HG02884 (cell line): ENCODE measurements around the gene D2HGDH.
"Not testable (repeated sequence)": the region's sequence is repeated elsewhere in the genome, so short reads cannot be mapped to it uniquely, and the experiment has no call there.

Experiments used
- ATAC-seq: cut with Tn5 transposase; IDR thresholded peaks from one replicate; pipeline ENCODE4 v1.9.1; 2021; ENCODE audit warnings: mild to moderate bottlenecking, moderate library complexity; ENCODE audit not compliant: unreplicated experiment

The D2HGDH gene

DNA sequence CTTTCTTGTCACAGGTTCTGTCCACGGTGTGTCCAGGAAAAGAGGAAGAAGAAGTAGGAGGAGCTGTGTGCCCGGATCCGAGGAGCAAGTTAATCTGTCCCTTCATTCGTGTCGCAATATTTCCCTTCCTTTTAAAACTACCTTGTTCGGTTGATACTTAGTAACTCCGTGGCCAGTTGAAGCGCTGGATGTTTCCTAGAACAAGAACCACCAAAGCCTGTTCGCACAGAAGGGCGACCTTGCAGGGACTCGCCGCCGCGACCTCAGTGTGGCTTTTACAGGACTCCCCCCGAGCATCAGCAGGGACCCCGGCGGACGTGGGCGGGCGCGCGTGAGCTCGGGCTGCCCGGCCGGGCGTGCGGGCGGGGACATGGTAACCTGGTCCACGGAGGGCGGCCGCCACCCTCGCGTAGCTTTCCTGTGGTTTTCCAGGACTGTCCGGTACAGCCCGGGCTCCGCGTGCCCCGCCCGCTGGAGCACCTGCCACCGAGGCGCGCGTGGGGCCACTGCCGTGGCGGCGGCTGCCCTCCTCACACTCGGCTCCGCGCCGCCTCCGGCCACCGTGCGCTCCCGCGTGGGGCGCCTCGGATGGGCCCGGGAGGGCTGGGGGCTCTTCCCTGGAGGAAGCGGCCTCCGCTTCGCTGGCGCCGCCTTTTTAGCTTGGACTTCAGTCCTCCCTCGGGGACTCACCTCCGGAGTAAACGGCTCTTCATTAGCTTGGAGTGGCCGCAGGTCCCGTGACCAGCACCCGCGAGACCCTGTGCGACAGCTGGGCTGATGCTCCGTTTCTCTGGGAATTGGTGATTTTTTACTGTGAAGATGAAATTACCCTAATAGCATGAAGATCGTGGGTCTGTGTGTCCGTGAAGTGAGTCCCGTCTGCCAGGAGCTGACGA, 9.2 kb upstream of the D2HGDH start:
- ATAC-seq: no peak

DNA sequence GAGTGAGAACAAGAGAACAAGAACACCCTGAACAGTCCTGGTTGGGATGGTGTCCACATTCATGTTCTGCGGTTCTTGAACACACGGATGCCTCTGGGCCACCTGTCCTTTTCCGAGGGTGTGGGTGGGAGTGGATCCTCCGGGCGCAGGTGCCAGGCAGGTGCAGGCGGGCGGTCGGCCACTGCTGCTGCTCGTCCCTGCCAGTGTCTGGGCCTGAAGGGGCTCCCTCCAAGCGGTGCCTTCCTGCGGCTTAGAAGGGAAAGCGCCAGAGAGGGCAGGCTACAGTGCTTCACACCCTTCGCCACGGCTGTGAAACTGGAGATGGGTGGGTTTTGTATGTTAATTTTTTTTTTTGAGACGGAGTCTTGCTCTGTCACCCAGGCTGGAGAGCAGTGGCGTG, 8.0 kb upstream of the D2HGDH start:
- ATAC-seq: no peak

- no peak for ATAC-seq
Measured at GRCh38 chr2:241728000-241728399, 6.4 kb upstream of the D2HGDH start.

- ATAC-seq: no peak
Measured at GRCh38 chr2:241728627-241729026, 5.8 kb upstream of the D2HGDH start.

DNA sequence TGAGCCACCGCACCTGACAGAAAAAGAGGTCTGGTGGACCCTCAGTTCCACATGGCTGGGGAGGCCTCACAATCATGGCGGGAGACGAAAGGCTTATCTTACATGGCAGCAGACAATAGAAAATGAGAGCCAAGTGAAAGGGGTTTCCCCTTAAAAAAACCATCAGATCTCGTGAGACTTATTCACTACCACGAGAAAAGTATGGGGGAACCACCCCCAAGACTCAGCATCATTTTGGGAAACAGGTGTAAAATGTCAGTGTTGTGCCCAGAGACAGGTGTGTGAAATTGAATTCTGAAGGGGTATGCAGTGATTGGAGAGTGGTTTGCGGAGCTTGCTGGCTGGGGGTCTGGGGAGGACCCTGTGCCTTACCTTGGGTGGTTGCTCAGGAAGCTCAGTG, 4.6 kb upstream of the D2HGDH start:
- ATAC-seq: no peak

- ATAC-seq: no peak
Measured at GRCh38 chr2:241730671-241731293, 3.6 kb upstream of the D2HGDH start.

GRCh38 chr2:241732513-241733186, 1.8 kb upstream of the D2HGDH start:
- not testable (repeated sequence) for ATAC-seq

- ATAC-seq: no peak
Measured at GRCh38 chr2:241733391-241734207, 831 bp upstream of the D2HGDH start.

DNA sequence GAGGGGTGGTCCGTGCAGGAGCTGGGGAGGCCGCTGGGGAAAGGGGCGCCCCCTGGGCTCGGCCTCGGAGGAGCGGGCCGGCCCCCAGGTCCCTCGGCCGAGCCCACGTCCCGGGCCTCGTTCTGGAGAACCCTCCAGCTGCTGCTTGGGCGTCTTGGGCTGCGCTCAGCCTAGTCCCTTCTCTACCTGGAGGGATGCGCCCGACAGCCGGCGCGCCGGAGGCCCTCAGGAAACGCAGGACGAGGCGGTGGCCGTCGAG, 293 bp upstream of the D2HGDH start:
- peak; percentile 20 for ATAC-seq

DNA sequence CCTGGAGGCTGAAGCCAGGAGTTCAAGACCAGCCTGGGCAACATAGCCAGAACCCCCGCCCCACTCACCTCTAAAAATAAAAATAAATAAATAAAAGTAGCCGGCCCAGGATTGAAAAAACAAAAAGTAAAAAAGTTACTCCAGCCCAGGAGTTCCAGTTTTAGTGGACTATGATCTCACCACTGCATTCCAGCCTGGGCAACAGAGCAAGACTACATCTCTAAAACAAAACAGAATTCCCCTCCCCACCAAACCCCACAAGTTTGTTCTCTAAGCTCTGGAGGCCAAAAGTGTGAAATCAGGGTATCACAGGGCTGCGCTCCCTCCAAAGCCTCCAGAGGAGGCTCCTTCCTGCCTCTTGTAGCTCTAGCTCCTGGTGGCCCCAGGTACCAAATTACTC, 1.7 kb downstream of the D2HGDH start:
- no peak for ATAC-seq

DNA sequence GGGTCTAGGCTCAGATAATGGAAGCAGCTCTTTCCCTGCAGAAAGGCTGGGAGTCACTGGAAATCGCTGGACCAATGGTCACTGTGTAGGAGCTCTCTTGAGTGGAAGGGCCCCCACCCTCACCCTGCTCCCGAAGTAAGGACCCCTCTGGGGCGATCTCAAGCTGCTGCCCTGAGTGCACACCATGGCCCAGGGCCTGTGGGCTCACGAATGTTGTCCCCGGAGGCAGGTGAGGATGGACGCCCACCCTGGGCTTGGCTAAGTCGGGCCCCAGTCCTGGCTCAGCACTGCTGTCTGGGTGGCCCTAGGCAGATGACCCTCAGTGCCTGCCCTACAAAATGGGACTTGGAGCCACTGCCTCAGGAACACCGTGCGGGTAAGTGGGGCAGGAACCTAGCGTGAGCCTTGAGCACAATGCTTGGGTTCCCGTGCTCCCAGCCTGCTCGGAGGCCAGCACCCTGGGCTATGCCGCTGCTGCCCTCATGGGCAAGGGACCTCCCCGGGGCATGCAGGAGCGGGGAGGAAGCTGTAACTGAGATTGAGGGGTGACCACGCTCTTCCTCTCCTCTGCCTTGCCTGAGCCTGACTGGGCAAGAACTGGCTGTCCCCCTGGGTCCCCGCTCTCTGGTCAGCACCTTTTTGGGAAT, 3.7 kb downstream of the D2HGDH start:
- ATAC-seq: no peak

GRCh38 chr2:241739177-241739576, 4.7 kb downstream of the D2HGDH start:
- ATAC-seq: no peak

DNA sequence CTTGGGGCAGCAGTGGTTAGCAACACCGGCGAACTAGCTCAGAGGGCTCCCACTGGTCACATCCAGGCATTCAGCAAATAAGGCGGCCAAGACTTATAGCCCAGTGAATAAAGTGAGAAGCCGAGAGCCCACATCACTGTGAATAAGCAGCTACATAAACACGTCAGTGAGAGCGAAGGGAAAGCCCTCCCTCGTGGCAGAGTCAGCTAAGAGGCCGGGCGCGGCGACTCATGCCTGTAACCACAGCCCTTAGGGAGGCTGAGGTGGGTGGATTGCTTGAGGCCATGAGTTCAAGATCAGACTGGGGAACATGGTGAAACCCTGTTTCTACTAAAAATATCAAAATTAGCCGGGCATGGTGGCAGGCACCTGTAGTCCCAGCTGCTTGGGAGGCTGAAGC, 5.2 kb downstream of the D2HGDH start:
- ATAC-seq: no peak

- no peak for ATAC-seq
Measured at GRCh38 chr2:241741016-241741415, 6.6 kb downstream of the D2HGDH start.

DNA sequence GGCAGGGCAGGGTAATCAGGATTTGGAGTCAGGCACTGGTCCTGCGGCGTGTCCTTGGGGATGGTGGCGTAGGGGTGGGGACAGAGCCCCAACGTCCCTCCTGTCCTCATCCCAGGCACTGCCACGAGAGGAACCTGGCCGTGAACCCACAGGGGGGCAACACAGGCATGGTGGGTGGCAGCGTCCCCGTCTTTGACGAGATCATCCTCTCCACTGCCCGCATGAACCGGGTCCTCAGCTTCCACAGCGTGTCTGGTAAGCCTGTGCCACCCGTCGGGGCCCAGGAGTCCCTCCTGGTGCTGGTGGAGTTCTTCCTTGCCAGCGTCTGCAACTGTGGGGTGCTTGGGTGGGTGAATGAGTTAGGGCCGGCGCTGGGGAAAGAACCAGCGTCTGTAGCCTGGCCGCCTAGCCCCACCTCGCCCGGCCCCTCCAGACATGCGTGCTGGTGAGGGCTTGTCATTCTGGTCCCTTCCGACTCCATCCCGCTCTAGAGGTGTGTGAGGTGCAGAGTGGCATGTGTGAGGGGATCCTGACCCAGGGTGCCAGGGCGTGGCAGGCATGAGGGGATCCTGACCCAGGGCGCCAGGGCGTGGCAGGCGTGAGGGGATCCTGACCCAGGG, 8.0 kb downstream of the D2HGDH start:
- no peak for ATAC-seq

GRCh38 chr2:241743008-241743407, 8.6 kb downstream of the D2HGDH start:
- not testable (repeated sequence) for ATAC-seq

GRCh38 chr2:241743620-241744019, 9.2 kb downstream of the D2HGDH start:
- ATAC-seq: no peak

- ATAC-seq: no peak
Measured at GRCh38 chr2:241744028-241744754, 9.8 kb downstream of the D2HGDH start.

DNA sequence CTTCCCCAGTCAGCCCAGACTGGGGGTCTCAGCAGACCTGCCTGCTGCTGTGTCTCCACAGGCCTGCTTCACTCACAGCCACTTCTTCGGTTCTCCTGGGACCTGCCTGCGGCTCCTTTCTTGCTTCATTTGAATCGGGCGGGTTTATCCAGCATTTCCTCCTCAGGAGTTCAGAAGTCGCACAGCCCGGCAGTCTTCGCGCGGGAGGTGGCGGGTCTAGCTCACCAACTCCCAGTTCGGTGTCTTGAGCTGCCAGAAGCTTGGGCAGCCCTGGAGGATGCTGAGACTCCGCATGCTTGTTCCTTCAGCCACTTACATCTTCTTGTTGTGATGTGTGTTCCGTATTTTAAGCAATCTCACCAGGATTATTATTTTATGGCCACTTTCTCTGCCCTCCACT, 10.8 kb downstream of the D2HGDH start:
- no peak for ATAC-seq

- no peak for ATAC-seq
Measured at GRCh38 chr2:241746084-241746483, 11.7 kb downstream of the D2HGDH start.
